ENCODE results near the gene RASAL1.

The RASAL1 gene

DNA sequence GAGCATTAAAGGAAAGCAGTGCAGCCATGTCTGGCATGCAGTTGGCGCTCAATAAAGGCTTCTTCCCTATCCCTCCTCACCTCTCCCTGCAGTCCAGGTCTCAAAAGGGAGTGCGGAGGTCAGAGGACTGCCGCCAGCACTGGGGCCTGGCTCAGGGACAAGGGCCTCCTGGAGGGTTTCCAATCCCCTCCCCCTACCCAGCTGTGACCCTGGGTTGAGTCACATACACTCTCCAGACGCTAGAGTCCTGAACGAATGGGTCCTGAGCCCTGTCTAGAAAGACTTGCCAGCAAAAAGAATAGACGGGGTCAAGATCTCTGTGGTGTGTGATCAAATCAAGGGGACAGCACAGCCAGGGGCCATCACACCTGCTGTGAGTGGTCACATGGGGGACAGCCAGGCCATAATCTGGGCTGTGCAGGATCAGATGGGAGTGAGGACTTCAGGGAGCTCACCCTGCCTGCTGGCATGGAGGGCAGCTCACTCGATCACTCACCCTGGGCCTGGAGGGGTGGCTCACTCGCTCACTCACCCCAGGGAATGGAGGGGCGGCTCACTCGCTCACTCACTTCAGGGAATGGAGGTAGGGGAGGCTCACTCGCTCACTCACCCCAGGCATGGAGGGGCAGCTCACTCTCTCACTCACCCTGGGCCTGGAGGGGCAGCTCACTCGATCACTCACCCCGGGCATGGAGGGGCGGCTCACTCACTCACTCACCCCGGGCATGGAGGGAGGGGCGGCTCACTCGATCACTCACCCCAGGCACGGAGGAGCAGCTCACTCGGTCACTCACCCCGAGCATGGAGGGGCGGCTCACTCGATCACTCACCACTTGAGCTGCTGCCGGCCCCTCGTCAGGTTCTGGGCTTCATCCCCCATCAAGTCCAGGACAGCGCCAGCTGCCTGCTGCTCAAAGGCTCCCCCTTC is 26.8 kb upstream of the RASAL1 start:
- DNase-seq (ENCODE audit: low read depth), result no peak

DNA sequence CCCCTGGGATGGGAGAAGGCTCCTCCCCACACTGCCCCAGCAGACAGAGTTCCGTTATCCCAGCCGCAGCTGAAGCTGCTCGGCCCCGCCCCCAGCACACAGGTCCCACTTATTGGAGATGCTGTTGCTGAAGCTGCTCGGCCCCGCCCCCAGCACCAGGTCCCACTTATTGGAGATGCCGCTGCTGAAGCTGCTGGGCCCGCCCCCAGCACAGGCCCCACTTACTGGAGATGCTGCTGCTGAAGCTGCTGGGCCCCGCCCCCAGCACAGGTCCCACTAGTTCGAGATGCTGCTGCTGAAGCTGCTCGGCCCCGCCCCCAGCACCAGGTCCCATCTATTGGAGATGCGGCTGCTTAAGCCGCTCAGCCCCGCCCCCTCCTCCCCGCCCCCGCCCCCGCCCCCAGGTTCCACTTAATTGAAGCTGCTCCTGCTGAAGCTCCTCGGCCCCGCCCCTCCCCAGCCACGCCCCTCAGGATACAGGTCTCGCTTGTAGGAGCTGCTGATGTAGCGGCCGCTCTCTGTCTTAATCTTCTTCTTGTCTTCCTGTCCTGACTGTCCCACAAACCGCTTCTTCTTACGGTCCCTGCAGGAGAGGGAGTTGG is 26.0 kb upstream of the RASAL1 start:
- no peak for DNase-seq (ENCODE audit: low read depth)

DNA sequence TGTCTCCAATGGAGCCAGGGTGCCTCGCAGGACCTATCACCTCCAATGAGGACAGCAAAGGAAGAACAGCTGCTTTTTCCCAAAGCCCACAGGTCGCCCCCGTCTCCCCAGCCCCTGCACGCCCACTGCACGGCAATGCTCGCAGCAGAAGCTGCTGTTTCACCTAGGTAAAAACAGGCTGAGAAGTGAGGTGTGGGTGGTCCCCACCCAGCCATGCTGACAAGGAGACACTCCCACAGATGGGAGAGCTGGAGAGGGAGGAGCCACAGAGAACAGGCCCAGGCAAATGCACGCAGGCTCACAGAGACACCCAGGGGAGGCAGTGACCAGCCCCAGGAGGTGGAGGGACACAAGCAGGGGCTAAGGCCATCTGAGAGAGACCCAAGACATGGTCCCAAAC is 24.4 kb upstream of the RASAL1 start:
- no peak for DNase-seq (ENCODE audit: low read depth)

DNA sequence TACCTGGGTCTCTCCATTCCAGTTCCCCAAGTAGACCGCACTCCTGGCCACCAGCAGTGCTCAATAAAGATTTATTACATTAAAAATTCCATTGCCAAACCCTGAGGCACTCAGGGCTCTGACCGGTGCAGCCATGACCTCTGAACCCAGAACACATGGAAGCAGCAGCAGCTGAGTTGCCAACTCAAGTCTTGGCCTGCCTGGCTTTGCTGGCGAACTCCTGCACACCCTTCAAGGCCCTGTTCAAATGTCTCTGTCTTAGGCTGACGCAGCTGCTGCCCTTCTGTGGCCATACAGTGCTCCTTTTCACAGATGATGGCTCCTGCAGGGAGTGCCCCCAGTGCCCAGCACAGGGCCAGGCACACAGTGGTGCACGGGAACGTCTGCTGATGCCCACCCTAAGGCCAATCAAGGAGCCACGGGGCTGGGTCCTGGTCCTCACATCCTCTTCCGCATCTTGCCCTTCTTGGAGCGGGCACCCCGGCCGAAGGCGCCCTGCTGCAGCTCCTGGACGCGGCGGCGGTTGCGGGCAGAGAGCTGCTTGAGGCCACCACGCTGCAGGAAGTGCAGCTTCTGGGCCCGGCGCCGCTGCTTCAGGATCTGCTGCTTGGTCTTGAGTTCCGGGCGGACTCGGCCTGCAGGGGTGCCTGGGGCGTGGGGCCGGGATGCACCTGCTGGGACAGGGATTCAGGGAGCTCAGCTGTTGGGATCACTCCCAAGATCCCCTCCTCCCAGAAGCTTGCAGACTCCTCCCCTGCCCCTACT is 23.1 kb upstream of the RASAL1 start:
- no peak for DNase-seq (ENCODE audit: low read depth)

DNA sequence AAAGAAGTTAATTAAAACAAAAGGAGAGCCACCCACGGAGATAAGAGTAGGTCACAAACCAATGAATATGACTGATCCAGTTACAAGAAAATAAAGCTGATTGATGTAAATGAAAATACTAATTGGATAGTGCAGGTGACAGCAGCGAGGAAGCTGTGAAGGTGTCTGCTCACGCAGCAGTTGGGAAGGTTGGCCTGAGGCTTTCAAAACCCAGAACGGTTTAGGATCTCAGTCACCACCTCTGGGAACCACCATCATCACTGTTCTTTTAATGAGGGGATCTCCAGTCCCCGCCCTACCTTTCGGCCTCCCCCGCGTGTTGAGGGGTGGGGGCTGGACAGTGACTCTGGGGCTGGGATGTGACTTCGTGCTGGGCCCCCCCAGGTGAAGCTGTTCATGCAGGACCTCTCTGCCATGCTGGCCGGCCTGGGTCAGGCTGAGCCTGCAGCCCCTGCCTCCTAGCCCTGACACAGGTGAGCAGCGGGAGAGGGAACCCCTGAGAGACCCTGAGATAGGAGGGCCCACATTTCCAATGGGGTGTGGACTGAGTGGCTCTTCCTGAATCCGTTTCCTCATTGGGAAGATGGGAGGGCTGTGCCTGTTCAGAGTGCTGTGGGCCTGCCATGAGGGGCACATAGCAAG is 21.8 kb upstream of the RASAL1 start:
- no peak for DNase-seq (ENCODE audit: low read depth)

DNA sequence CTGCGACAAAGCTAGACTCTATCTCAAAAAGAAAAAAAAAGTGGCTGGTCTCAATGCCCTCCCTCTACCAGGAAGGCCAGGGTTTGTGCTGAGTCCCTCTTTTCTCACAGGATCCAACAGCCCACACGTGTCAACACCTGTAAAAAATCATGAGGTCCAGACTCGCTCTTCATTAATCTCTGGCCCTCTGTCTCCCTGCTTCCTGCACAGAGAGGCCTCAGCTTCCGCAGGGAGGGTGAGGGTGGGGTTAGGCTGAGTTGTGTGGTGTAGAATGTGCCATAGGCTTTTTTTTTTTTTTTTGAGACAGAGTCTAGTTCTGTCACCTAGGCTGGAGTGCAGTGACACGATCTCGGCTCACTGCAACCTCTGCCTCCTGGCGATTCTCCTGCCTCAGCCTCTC is 20.1 kb upstream of the RASAL1 start:
- no peak for DNase-seq (ENCODE audit: low read depth)

DNA sequence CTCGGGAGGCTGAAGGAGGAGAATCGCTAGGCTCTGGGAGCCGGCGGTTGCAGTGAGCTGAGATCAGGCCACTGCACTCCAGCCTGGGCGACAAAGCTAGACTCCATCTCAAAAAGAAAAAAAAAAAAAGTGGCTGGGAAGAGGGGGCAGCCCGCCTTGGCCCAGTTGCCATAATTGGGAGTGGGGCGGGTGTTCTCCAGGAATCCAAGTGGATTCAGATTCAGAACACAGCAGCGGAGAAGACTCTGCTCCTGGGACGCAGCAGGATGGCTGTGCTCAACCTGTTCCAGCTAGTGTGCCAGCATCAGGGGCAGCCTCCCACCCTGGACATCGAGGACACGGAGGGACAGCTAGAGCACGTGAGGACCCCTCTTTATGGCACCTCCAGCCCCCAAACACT is 19.5 kb upstream of the RASAL1 start:
- DNase-seq (ENCODE audit: low read depth), result no peak

DNA sequence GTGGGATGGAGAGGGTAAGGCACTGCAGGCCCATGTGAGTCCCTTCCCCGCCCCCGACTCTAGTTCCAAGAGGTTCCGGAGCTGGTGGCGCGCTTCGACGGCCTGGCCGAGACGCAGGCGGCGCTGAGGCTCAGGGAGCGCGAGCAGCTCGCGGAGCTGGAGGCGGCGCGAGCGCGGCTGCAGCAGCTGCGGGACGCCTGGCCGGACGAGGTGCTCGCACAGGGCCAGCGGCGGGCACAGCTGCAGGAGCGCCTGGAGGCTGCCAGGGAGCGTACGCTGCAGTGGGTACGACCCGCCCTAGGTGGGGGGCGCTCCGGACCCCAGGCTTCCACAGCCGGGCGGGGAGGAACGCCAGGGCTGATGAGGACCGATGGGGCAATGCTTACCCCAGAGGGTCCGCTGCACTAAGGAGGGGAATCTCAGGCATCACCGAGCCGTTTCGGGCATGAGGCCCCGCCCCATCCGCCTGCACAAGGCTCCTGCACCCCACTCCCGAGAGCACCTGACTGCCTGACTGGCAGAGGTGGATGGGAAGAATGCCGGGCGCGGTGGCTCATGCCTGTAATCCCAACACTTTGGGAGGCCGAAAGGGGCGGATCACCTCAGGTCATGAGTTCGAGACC is 18.9 kb upstream of the RASAL1 start:
- DNase-seq (ENCODE audit: low read depth), result no peak

DNA sequence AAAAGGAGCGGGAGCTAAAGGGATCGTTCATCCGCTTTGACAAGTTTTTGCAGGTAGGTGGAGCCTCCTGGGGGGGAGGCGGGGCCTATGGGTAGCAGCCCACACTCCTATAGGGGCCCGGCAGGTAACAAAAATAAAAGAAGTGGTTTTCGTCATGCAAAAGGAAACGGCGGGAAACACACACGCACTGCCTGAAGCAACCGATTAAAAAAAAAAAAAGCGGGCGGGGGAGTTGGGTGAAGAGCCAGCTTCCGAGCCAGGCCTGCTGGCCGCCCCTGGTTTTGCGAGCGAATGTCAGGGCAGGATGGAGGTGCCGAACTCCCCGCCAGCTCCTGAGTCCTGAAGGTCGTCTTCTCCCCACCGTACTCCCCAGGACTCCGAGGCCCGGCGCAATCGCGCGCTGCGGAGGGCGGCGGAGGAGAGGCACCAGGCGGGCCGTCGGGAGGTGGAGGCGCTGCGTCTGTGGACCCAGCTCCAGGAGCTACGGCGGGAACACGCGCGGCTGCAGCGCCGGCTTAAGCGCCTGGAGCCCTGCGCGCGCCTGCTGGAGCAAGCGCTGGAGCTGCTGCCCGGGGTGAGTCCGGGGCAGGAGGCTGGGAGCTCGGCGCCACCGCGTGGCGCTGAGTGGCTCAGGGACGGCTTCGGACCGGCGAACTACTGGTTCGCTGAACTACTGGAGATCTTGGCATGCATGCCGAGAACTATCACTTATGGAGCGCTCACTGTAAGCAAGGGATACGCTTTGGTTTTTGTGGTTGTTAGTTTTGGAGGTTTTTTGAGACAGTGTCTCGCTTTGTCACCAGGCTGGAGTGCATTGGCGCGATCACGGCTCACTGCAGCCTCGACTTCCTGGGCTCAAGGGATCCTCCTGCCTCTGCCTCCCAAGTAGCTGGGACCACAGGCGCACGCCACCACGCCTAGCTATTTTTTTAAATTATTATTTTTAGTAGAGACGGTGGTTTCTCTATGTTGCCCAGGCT is 17.6 kb upstream of the RASAL1 start:
- DNase-seq (ENCODE audit: low read depth), result peak; percentile 48

DNA sequence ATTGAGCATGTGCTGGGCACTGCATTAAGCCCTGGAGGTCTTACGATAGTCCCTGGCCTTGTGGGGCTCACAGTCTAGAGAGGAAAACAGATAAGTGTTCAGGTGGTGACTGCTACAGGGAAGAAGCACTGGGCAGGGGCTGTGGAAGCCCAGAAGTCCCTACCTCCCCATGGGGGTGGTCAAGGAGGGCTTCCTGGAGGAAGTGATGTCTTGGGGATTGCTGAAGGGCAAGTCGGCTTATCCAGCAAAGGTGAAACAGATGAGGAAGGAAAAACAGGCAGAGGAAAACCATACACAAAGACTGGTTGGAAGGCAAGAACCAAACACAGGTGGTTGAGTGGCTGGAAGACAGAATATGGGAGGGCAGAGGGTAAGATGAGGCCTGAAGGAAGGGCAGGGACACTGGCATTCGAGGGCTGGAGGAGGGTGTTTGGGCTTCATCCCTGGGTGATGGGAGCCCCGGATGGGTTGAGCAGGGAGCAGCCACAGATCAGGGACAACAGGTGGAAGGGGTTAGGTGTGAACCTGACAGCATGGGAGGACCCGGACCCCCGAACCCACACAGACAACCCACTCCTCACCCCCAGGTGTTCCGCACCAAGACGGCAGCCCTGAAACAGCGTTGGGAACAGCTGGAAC is 16.8 kb upstream of the RASAL1 start:
- DNase-seq (ENCODE audit: low read depth), result no peak

DNA sequence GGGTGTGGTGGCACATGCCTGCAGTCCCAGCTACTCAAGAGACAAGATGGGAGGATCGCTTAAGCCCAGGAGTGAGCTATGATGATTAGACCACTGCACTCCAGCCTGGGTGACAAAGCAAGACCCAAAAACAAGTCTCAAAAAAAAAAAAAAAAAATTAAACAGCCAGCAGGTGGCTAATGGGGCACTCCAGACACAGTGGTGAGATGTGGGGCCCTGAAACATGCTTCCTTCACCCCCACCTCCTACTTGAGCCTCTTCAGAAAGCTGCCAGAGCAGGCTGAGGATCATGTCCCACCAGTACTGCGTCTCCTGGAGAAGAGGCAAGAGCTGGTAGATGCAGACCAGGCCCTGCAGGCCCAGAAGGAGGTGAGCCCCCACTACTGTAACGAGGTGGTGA is 16.1 kb upstream of the RASAL1 start:
- no peak for DNase-seq (ENCODE audit: low read depth)

DNA sequence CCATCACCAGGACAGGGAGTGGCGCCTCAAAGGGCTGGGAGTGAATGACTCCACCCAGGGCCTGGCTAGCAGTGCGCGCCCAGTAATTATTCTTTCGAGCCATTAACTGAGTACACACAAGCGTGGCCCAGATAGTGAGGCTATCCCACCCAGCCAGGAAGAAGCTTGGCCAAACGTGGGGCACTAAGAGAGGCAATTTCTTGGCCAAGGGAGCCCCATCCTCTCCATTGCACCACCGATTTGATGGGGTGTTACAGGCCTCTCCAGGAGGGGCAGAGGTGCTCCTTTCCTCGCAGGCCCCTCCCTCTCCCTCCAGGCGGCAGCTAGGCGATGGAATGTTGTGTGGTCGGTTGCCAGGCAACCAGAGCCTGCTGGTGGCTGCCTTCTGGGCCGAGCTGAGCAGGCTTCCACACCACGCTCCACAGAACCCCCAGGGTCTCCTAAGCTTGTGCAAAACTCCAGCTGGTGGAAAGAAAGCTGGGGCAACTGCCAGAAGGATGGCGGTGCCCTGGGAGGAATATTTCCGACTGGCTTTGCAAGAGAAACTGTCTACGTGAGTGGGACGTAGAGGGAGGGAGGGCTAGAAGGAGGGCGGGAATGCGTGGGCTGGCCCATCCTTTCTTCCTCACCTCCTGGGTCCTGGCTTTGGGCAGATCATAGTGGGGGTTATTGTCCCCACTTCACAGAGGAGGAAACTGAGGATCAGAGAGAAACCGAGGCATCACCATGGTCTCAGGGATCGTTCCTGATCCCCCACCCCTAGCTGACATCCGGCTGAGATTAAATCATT is 14.0 kb upstream of the RASAL1 start, which contains the start of gene CFAP73:
TSS of gene CFAP73 (plus strand) at position 364 of the 790 bp plus-strand sequence. CDS start at position 498, 134 bp downstream.
- no peak for DNase-seq (ENCODE audit: low read depth)

DNA sequence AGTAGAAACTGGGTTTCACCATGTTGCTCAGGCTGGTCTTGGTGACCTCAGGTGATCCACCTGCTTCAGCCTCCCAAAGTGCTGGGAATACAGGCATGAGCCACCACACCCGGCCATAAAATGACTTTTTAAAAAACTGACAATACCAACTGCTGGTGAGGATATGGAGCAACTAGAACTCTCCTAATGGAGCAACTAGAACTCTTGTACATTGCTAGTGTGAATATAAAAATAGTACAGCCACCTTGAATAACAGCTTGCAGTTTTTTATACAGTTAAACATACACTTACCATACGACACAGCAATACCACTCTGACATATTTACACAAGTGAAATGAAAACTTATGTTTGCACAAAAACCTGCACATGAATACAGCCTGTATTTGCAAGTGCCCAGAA is 11.4 kb upstream of the RASAL1 start:
- no peak for DNase-seq (ENCODE audit: low read depth)

DNA sequence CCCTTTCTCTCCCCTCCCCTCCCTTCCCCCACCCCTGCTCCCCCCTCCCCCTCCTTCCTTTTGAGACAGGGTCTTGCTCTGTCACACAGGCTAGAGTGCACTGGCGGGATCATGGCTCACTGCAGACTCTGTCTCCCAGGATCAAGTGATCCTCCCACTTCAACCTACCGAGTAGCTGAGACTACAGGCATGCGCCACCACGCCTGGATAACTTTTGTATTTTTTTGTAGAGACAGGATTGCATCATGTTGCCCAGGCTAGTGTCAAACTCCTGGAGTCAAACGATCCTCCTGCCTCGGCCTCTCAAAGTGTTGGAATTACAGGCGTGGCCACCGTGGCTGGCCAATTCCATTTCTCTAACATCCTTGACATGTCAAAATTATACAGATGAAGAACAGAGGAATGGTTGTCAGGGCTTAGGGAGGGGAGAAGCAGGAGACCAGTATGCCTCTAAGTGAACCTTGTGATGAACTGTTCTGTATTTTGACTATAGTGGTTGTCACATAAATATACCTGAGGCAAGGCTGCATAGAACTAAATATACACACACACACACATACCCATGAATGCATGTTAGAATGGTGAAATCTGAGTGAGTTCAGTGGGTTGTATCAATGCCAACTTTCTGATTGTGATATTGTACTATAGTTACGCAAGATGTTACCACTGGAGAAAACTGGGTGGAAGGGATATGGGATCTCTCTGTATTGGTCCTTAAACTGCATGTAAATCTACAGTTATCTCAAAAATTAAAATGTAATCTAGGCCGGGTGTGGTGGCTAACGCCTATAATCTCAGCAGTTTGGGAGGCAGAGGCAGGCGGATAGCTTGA is 10.4 kb upstream of the RASAL1 start:
- no peak for DNase-seq (ENCODE audit: low read depth)

DNA sequence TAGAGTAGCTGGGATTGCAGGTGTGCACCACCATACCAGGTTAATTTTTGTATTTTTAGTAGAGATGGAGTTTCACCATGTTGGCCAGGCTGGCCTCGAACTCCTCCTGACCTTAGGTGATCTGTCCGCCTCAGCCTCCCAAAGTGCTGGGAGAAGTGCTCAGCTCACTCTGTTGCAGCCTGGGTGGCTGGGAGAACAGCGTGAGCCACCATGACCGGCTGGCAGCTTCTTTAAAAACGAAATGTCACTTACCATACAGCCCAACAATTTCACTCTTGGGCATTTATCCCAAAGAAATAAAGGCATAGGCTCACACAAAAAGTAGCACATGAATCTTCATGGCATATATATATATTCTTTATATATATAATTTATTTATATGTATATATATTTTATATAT is 9.2 kb upstream of the RASAL1 start:
- DNase-seq (ENCODE audit: low read depth), result no peak

DNA sequence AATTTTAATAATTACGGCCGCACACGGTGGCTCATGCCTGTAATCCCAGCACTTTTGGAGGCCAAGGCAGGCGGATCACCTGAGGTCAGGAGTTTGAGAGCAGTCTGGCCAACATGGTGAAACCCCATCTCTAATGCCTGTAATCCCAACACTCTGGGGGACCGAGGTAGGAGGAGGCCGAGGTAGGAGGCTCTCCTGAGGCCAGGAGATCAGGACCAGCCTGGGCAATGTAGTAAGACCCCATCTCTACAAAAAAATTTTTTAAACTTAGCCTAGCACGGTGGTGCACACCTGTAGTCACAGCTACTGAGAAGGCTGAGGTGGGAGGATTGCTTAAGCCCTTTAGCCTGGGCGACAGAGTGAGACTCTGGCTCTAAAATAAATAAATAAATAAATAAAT is 8.4 kb upstream of the RASAL1 start:
- DNase-seq (ENCODE audit: low read depth), result no peak

DNA sequence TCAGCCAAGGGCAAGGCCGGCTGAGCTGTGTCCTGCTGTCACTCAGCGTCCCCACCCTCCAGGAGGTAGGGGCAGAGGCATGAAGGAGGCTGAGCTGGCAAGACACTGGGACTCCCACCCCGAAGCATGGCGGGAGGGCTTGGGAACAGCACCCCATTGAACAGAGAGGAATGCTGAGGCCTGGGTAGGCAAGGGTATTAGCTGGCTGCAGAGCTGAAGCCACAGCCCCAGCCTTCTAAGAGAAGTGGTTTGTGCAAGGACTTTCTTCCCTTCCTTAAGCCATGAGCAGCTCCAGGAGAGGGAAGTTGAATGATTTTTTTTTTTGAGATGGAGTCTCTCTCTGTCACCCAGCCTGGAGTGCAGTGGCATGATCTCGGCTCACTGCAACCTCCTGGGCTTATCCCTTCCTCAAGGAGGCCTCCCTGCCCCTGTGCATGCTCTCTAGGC is 7.3 kb upstream of the RASAL1 start:
- no peak for DNase-seq (ENCODE audit: low read depth)

DNA sequence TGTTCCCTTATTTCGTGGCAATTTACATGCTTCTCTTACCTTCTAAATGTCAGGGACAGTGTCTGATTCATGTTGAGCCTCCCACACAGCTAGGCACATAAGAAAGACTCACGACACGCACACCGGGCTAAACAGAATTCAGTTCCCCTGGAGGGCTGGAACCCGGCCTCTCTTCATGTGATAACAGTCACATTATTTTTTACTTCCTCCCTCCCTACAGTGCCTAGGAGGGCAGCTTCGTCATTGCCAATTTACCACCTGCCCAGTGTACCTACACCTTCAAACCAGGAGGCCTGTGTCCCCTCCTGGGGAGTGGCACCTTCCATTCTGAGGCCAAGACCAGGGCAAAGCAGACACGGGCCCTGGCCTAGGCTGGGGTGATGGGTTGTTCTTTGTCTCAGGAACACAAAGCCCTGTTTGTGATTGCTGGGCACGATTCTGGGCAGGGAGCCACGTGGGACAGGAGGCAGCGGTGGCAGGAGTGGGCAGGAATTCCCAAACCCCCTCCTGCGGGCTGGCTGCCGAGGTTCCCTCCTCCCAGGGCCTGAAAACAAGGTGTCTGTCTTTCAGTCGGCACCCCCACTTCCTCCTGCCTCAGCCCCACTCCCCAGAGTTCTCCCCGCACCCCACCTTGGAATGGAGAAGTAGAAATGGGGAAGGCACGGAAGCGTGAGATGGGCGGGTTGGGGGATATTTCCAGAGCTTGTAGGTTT is 6.8 kb upstream of the RASAL1 start:
- no peak for DNase-seq (ENCODE audit: low read depth)

Data from T-helper 22 cell (primary cell).